Liver (tissue), 9 donors: Measurements from ENCODE around the gene SEPSECS. TPM values are rescaled to one million over a fixed set of nuclear protein-coding genes. Genes with fewer than 3 reads are reported as not detected.
A peak's percentile ranks its signal among the peaks of the same experiment; 100 is the strongest.

Experiments used
- DNase-seq: peaks from one replicate; pipeline ENCODE4 v3.0.0-alpha.2; 2017; ENCODE audit warnings: low spot score
- H3K27ac ChIP-seq, 2 donors: one replicate each; pipeline ENCODE4 v1.7.0; 2013; ENCODE audit warnings: inconsistent platforms in 2 of 2, low read length in 2 of 2, control low read depth in 1 of 2, low read depth in 1 of 2, mild to moderate bottlenecking in 1 of 2
- H3K27me3 ChIP-seq, 4 donors: one replicate each; pipeline versions ENCODE4 v1.6.1 to v1.7.0; 2013; ENCODE audit warnings: low read length in 3 of 4, inconsistent platforms in 1 of 4, mild to moderate bottlenecking in 1 of 4, moderate library complexity in 1 of 4; ENCODE audit not compliant: control insufficient read depth in 4 of 4, insufficient read depth in 4 of 4
- H3K36me3 ChIP-seq, 4 donors: one replicate each; pipeline versions ENCODE4 v1.6.1 to v1.7.0; 2013; ENCODE audit warnings: low read length in 3 of 4, mild to moderate bottlenecking in 3 of 4, low read depth in 1 of 4, moderate library complexity in 1 of 4; ENCODE audit not compliant: control insufficient read depth in 4 of 4, insufficient read depth in 3 of 4
- H3K4me1 ChIP-seq, 4 donors: one replicate each; pipeline versions ENCODE4 v1.6.1 to v1.7.0; 2013; ENCODE audit warnings: low read length in 3 of 4, mild to moderate bottlenecking in 3 of 4, moderate library complexity in 1 of 4; ENCODE audit not compliant: control insufficient read depth in 4 of 4, insufficient read depth in 4 of 4
- H3K4me3 ChIP-seq, 3 donors: one replicate each; pipeline versions ENCODE4 v1.6.1 to v1.7.0; 2013; ENCODE audit warnings: low read length in 3 of 3, control low read depth in 1 of 3, low read depth in 1 of 3, mild to moderate bottlenecking in 1 of 3
- H3K9ac ChIP-seq, 2 donors: one replicate each; pipeline ENCODE4 v1.7.0; 2013; ENCODE audit warnings: low read length in 2 of 2, mild to moderate bottlenecking in 2 of 2, moderate library complexity in 2 of 2, control low read depth in 1 of 2, low read depth in 1 of 2
- H3K9me3 ChIP-seq, 4 donors: one replicate each; pipeline versions ENCODE4 v1.6.1 to v1.7.0; 2013; ENCODE audit warnings: low read length in 3 of 4; ENCODE audit not compliant: control insufficient read depth in 4 of 4
- CTCF ChIP-seq: fragments of 150-350 bp; IDR thresholded peaks from 2 replicates; pipeline ENCODE4 v1.5.1; 2017; ENCODE audit warnings: improper control_type of control experiment, low read depth, low read length; ENCODE audit not compliant: missing input control
- EGR1 ChIP-seq, 2 donors: IDR thresholded peaks; 2 replicates each; pipeline ENCODE4 v1.6.1; 2016 to 2018; ENCODE audit warnings: antibody characterized with exemption in 2 of 2, low read depth in 2 of 2
- FOXA1 ChIP-seq: IDR thresholded peaks from 2 replicates; pipeline ENCODE4 v1.6.1; 2016; ENCODE audit warnings: antibody characterized with exemption
- FOXA2 ChIP-seq: IDR thresholded peaks from 2 replicates; pipeline ENCODE4 v1.6.1; 2016; ENCODE audit warnings: antibody characterized with exemption
- GABPA ChIP-seq, 2 donors: IDR thresholded peaks in 1 of 2; conservative IDR thresholded peaks in 1 of 2; 2 replicates each; pipeline ENCODE4 v1.6.1; 2016; ENCODE audit warnings: antibody characterized with exemption in 2 of 2, mild to moderate bottlenecking in 1 of 2, moderate library complexity in 1 of 2
- HNF4A ChIP-seq, 2 donors: conservative IDR thresholded peaks; 2 replicates each; pipeline ENCODE4 v1.6.1; 2016; ENCODE audit warnings: antibody characterized with exemption in 2 of 2, mild to moderate bottlenecking in 2 of 2
- HNF4G ChIP-seq: IDR thresholded peaks from 2 replicates; pipeline ENCODE4 v1.6.1; 2016; ENCODE audit warnings: antibody characterized with exemption
- JUND ChIP-seq, 2 donors: IDR thresholded peaks; 2 replicates each; pipeline ENCODE4 v1.6.1; 2016; ENCODE audit warnings: antibody characterized with exemption in 2 of 2
- NR2F2 ChIP-seq: IDR thresholded peaks from 2 replicates; pipeline ENCODE4 v1.6.1; 2016; ENCODE audit warnings: antibody characterized with exemption
- RAD21 ChIP-seq, 2 donors: IDR thresholded peaks; 2 replicates each; pipeline ENCODE4 v1.6.1; 2016; ENCODE audit warnings: antibody characterized with exemption in 2 of 2, mild to moderate bottlenecking in 2 of 2
- REST ChIP-seq: IDR thresholded peaks from 2 replicates; pipeline ENCODE4 v1.6.1; 2016; ENCODE audit warnings: antibody characterized with exemption, mild to moderate bottlenecking
- TAF1 ChIP-seq: conservative IDR thresholded peaks from 2 replicates; pipeline ENCODE4 v1.6.1; 2016; ENCODE audit warnings: antibody characterized with exemption, mild to moderate bottlenecking
- YY1 ChIP-seq: IDR thresholded peaks from 2 replicates; pipeline ENCODE4 v1.6.1; 2016; ENCODE audit warnings: antibody characterized with exemption, mild to moderate bottlenecking
- WGBS: extraction: QIAGEN DNeasy Blood & Tissue Kit; methylation state at CpG from one replicate; pipeline ENCODE4 v1.1.7; 2013; 5-methylcytosine and 5-hydroxymethylcytosine counted together
- polyA plus RNA-seq, 2 donors: library from polyadenylated mRNA; stranded (reverse) in 1 of 2; unstranded in 1 of 2; fragments of 200-250 nt in 1 of 2; fragments of >200 nt in 1 of 2; fragmentation: Nextera tagmentation in 1 of 2; extraction: Ambion mirVana in 1 of 2; gene quantifications; one replicate each; pipeline versions ENCODE4 v1.2.1 to v1.2.3, GENCODE V29; 2013 to 2015
- total RNA-seq, 2 donors: library from RNA; depleted of rRNA; stranded (reverse); fragments of >200 nt; gene quantifications; one replicate each; pipeline ENCODE4 v1.2.3, GENCODE V29; 2014
- TF ChIP-seq, protein P1 (sequence below): IDR thresholded peaks from 2 replicates; pipeline ENCODE4 v1.6.1; 2016; ENCODE audit warnings: antibody characterized with exemption
- donor health status: healthy.
- donor health status: healthy.
- donor health status: healthy.
- donor health status: healthy.
- donor health status: healthy.

Gene SEPSECS
- total and polyA plus RNA-seq, 4 donors, result 10.3 to 31.7 (median 13.2) TPM

GRCh38 chr4:25198713-25199112, 38.5 kb upstream of the SEPSECS start (continued):
- TF ChIP-seq CTCF (no peak), JUND (IDR thresholded peaks at IDR 0.05) (no peak), FOXA1 (no peak), NR2F2 (no peak), EGR1 (IDR thresholded peaks at IDR 0.05; ENCODE audit: low read depth in 2 of 2) (no peak)

GRCh38 chr4:25190407-25190806, 30.2 kb upstream of the SEPSECS start:
- no peak overlapping the region for H3K4me3 ChIP-seq
- WGBS, result 50% methylated on average over 2 of the region's 2 CpGs

DNA sequence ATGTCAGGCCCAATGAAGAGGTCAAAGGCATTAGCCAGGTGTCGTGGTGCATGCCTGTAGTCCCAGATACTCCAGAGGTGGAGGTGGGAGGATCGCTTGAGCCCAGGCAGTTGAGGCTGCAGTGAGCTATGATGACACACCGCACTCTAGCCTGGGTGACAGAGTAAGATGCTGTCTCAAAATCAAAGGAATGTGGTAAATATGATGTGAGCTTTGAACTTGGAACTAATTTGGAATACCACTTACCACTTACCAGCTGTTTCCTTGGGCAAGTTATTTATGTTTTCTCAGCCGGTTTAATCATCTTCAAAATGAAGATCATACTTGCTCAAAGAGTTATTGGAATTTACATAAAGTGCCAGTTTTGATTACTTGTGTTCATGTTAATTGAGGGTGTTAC, 23.8 kb upstream of the SEPSECS start:
- no peak overlapping the region for H3K4me3 ChIP-seq
- H3K4me1 ChIP-seq, result peaks cover 0 to 13% (median 7%) of the 10 kb centered on the region in 4 donors
- DNase-seq, result no peak
- TF ChIP-seq, protein P1, sequence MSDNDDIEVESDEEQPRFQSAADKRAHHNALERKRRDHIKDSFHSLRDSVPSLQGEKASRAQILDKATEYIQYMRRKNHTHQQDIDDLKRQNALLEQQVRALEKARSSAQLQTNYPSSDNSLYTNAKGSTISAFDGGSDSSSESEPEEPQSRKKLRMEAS, result no peak
- TF ChIP-seq FOXA1 (no peak), HNF4G (no peak), YY1 (no peak), JUND (IDR thresholded peaks at IDR 0.05) (no peak), TAF1 (no peak), GABPA (IDR thresholded peaks at IDR 0.05 in 1 of 2, conservative IDR thresholded peaks at IDR 0.05 in 1 of 2) (no peak), FOXA2 (no peak)
- H3K27ac ChIP-seq, result no peak overlapping the region
- 94% methylated on average over 4 of the region's 4 CpGs for WGBS
- H3K9me3 ChIP-seq, result no peaks in the 10 kb centered on the region
- no peaks in the 10 kb centered on the region for H3K36me3 ChIP-seq
- no peak overlapping the region for H3K9ac ChIP-seq
- no peaks in the 10 kb centered on the region for H3K27me3 ChIP-seq

More at GRCh38 chr4:25190407-25190806, 30.2 kb upstream of the SEPSECS start:
- Histone ChIP-seq H3K9me3 (no peaks in the 10 kb centered on the region), H3K36me3 (no peaks in the 10 kb centered on the region), H3K27ac (no peak overlapping the region), H3K27me3 (no peaks in the 10 kb centered on the region), H3K9ac (no peak overlapping the region), H3K4me1 (peaks cover 0 to 6% (median 0%) of the 10 kb centered on the region in 4 donors)
- DNase-seq, result no peak
- TF ChIP-seq HNF4A (conservative IDR thresholded peaks at IDR 0.05), result peak in 1 of 2 donors; percentile 27
- TF ChIP-seq RAD21 (IDR thresholded peaks at IDR 0.05), result peak in 1 of 2 donors; percentile 12
- TF ChIP-seq, protein P1, result no peak
- TF ChIP-seq TAF1, result no peak
- TF ChIP-seq HNF4G, result no peak

- TF ChIP-seq EGR1 (IDR thresholded peaks at IDR 0.05; ENCODE audit: low read depth in 2 of 2) (no peak), REST (no peak)
- Histone ChIP-seq H3K27ac (no peak overlapping the region), H3K4me3 (no peak overlapping the region), H3K27me3 (no peaks in the 10 kb centered on the region), H3K4me1 (peaks cover 0 to 19% (median 16%) of the 10 kb centered on the region in 4 donors), H3K9me3 (no peaks in the 10 kb centered on the region), H3K9ac (no peak overlapping the region), H3K36me3 (no peaks in the 10 kb centered on the region)
- no peak for DNase-seq
- WGBS, result 94% methylated on average over 5 of the region's 5 CpGs
These were observed 22.7 kb upstream of the SEPSECS start for GRCh38 chr4:25182937-25183336.
